ENCODE data around the gene RAPGEF4. TPM values are rescaled to one million over a fixed set of nuclear protein-coding genes. Genes with fewer than 3 reads are reported as not detected.
A peak's percentile ranks its signal among the peaks of the same experiment; 100 is the strongest.

Gene RAPGEF4
- polyA plus RNA-seq, 3 donors from 2014 or later = not detected

DNA sequence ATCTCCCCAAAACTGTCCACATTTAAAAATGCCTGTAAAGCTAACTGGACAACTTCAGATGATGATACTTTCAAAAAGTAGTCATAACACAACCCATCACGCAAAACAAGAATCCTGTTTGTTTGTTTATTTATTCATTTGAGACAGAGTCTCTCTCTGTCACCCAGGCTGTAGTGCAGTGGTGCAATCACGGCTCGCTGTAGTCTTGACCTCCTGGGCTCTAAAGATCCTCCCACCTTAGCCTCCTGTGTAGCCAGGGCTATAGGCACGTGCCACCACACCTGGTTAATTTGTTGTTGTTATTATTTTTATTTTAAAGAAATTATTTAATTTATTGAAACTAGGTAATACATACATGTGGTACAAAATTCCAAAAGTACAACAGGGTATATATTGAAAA, 94.8 kb downstream of the RAPGEF4 start:
- no peaks in the 10 kb centered on the region for H3K9me3 Mint-ChIP-seq
- H3K4me1 Mint-ChIP-seq = no peaks in the 10 kb centered on the region
- H3K27me3 Mint-ChIP-seq (ENCODE audit: low read depth in 3 of 3) = peaks cover 0 to 6% (median 2%) of the 10 kb centered on the region in 3 donors
- no peak overlapping the region for H3K4me3 Mint-ChIP-seq
- no peaks in the 10 kb centered on the region for H3K36me3 Mint-ChIP-seq
- H3K27ac Mint-ChIP-seq = no peak overlapping the region
- no peak for DNase-seq

DNA sequence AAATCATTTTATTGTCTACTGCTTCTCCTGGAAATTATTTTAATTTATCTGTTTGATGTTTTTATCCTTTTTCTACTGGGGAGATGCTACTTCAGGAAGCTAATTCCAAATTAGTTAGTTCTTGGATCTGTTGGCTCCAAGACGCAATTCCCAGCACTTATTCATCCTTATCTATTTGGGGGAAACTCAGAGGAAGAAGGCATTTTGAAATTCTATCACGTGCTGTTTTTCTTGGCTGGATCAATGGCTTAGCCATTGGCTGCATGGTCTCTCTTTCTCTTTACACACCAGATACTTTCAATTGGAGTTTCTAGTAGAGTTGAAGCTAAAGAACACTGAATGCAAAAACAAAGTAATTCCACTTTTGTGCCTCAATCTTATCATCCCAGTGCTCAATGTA, 98.3 kb downstream of the RAPGEF4 start:
- DNase-seq = no peak
- H3K4me3 Mint-ChIP-seq = no peak overlapping the region
- no peaks in the 10 kb centered on the region for H3K4me1 Mint-ChIP-seq
- H3K9me3 Mint-ChIP-seq = peaks cover 0 to 3% (median 0%) of the 10 kb centered on the region in 6 donors
- no peak overlapping the region for H3K27ac Mint-ChIP-seq
- no peaks in the 10 kb centered on the region for H3K36me3 Mint-ChIP-seq
- peaks cover 2 to 6% (median 2%) of the 10 kb centered on the region in 3 donors for H3K27me3 Mint-ChIP-seq (ENCODE audit: low read depth in 3 of 3)

DNA sequence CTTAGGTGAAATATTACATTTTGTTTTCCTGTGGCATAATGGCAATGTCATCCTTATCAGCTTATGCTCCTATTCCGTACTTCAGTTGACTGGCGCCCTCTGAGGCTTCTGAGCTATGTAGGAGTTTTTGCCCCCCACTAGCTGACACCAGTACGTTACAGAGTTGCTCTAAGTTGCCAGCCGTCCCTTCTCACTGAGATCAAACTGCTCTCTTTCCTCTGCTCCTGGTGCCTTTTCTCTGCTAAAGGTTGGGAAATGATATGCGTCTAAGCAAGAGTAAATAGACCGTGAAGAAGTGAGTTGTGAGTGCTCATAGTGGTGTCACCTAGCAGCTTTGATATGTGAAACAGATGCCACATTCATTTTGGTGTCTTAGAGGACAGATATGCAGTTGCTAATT, 99.2 kb downstream of the RAPGEF4 start:
- Mint-ChIP-seq H3K4me1 (no peaks in the 10 kb centered on the region), H3K9me3 (peaks cover 0 to 3% (median 0%) of the 10 kb centered on the region in 6 donors), H3K27ac (no peak overlapping the region), H3K27me3 (ENCODE audit: low read depth in 3 of 3) (peaks cover 2 to 10% (median 2%) of the 10 kb centered on the region in 3 donors), H3K36me3 (no peaks in the 10 kb centered on the region), H3K4me3 (no peak overlapping the region)
- no peak for DNase-seq

- peaks cover 2 to 12% (median 2%) of the 10 kb centered on the region in 3 donors for H3K27me3 Mint-ChIP-seq (ENCODE audit: low read depth in 3 of 3)
- H3K9me3 Mint-ChIP-seq = peaks cover 0 to 3% (median 0%) of the 10 kb centered on the region in 6 donors
- H3K4me3 Mint-ChIP-seq = no peak overlapping the region
- H3K27ac Mint-ChIP-seq = no peak overlapping the region
- no peaks in the 10 kb centered on the region for H3K36me3 Mint-ChIP-seq
- no peaks in the 10 kb centered on the region for H3K4me1 Mint-ChIP-seq
- DNase-seq = peak in 1 of 3 donors; percentile 0
These were observed 100.7 kb downstream of the RAPGEF4 start for GRCh38 chr2:172836347-172836821.

DNA sequence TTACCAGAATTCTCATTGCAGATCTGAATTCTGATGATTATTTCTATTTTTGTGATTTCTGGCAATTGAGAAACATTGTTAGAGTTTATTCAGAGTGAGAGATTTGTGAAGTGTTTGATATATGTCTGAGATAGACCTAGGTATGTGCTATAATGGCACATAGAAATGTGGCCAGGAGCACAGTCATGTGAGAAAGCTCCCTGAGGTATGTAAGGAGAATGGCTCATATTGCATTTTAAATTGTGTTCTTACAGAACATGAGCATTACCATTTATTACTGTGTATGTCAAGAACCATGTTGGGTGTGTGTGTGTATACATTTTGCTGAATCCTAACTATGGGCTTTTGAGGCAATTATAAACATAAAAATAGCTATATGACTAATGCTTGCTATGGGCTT, 101.2 kb downstream of the RAPGEF4 start:
- Mint-ChIP-seq H3K4me1 (no peaks in the 10 kb centered on the region), H3K36me3 (no peaks in the 10 kb centered on the region), H3K27me3 (ENCODE audit: low read depth in 3 of 3) (peaks cover 2 to 12% (median 2%) of the 10 kb centered on the region in 3 donors), H3K4me3 (no peak overlapping the region), H3K27ac (no peak overlapping the region), H3K9me3 (peaks cover 0 to 3% (median 0%) of the 10 kb centered on the region in 6 donors)
- DNase-seq = no peak

DNA sequence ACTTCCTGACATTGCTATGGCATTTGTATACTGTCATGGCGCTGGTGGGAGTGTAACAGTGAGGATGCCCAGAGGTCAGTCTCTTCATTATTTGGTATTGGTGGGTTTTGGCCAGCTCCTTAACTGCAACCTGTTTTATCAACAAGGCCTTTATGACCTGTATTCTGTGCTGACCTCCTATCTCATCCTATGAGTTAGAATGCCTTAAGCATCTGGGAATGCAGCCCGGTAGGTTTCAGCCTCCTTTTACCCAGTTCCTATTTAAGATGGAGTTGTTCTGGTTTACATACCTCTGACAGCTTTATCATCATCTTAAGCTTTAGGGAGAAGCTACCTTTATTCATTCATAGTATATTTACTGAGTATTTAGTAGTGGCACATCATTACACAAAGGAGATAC, 103.8 kb downstream of the RAPGEF4 start:
- Mint-ChIP-seq H3K27ac (no peak overlapping the region), H3K4me1 (no peaks in the 10 kb centered on the region)

GRCh38 chr2:172842511-172843265, 107.0 kb downstream of the RAPGEF4 start:
- H3K4me3 Mint-ChIP-seq = no peak overlapping the region
- no peaks in the 10 kb centered on the region for H3K9me3 Mint-ChIP-seq
- H3K36me3 Mint-ChIP-seq = no peaks in the 10 kb centered on the region
- DNase-seq = no peak
- H3K4me1 Mint-ChIP-seq = no peaks in the 10 kb centered on the region
- peaks cover 0 to 11% (median 4%) of the 10 kb centered on the region in 3 donors for H3K27me3 Mint-ChIP-seq (ENCODE audit: low read depth in 3 of 3)
- no peak overlapping the region for H3K27ac Mint-ChIP-seq

More for the DNA sequence above, 103.8 kb downstream of the RAPGEF4 start:
- Mint-ChIP-seq H3K36me3 (no peaks in the 10 kb centered on the region), H3K27me3 (ENCODE audit: low read depth in 3 of 3) (peaks cover 2 to 16% (median 6%) of the 10 kb centered on the region in 3 donors), H3K9me3 (peaks cover 0 to 3% (median 0%) of the 10 kb centered on the region in 6 donors), H3K4me3 (no peak overlapping the region)
- DNase-seq = no peak

DNA sequence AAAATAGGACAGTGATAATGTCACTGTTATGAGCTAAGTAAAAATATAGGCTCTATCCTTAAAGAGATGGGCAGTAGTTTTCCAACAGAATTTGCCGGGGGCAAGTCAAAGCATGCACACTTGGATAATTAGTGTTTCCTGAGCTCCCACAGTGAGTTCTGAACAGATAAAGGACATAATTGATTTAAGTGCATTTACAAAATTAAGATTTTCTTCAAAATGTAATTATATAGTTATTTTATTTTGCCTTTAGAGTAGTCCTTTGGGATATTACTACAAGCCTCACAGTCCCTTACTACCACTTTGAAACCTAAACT, 107.6 kb downstream of the RAPGEF4 start:
- H3K4me3 Mint-ChIP-seq = no peak overlapping the region
- peaks cover 0 to 11% (median 4%) of the 10 kb centered on the region in 3 donors for H3K27me3 Mint-ChIP-seq (ENCODE audit: low read depth in 3 of 3)
- no peak for DNase-seq
- no peaks in the 10 kb centered on the region for H3K9me3 Mint-ChIP-seq
- H3K27ac Mint-ChIP-seq = no peak overlapping the region
- H3K36me3 Mint-ChIP-seq = no peaks in the 10 kb centered on the region
- no peaks in the 10 kb centered on the region for H3K4me1 Mint-ChIP-seq

DNA sequence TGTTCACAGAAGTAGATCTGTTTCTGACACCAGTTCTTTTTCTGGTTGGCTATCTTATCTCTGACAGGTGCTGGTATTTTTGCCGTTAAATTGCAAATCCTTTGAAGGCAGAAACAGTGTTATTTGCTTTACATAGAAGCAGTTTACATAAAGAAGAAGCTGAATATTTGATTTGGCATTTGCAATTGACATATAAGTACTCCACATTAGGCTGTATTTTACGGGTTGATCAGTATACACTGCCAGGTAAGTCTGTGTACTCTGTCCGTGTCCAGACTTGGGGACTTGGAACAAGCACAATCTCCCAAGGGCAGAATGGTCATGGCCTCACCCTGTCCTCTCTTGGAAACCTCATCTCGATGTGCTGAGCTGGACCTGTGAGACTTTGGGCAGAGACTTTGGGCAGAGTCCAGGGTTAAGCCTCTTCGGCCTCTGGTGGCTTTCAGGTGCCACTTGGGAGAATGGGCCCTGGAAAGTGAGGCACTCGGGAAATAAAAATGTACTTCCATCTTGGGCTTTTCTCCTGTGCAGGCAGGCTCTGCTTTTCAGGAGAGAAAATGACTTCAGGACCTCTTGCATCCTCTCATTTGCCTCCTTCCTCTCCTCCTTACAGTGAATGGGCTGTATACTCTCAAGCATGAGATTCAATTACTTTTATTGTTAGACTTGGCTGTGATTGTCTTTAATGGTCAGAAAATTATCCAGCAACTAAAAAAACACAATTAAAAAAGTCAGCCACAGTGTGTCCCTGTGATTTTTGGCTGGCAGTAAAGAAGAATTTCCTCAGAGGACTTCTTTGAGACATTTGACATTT, 108.5 kb downstream of the RAPGEF4 start:
- no peaks in the 10 kb centered on the region for H3K4me1 Mint-ChIP-seq

GRCh38 chr2:172845028-172845630, 109.5 kb downstream of the RAPGEF4 start:
- H3K27ac Mint-ChIP-seq = no peak overlapping the region
- H3K4me3 Mint-ChIP-seq = no peak overlapping the region
- H3K4me1 Mint-ChIP-seq = no peaks in the 10 kb centered on the region

More for the DNA sequence above, 108.5 kb downstream of the RAPGEF4 start:
- Mint-ChIP-seq H3K36me3 (no peaks in the 10 kb centered on the region), H3K27ac (no peak overlapping the region), H3K27me3 (ENCODE audit: low read depth in 3 of 3) (peaks cover 0 to 11% (median 4%) of the 10 kb centered on the region in 3 donors), H3K4me3 (no peak overlapping the region), H3K9me3 (no peaks in the 10 kb centered on the region)
- no peak for DNase-seq

DNA sequence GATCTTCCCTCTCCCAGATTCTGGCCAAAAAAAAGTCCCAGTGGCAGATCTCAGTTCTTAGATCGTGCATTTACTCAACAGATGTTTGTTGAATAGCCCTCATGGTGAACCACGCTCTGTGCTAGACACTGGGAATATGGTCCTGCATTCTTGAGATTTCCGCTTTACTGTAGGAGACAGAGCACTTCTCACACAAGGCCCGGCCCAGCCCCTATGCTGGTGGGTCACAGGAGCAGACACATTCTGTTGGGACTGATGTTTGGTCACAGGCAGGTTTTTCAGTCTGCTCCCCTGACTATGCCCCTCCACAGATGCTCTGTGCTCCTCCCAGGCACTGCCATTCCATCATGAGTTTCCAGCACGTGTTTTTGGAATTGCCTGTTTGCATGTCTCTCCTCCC, 110.9 kb downstream of the RAPGEF4 start:
- Mint-ChIP-seq H3K4me1 (no peaks in the 10 kb centered on the region), H3K27ac (no peak overlapping the region), H3K27me3 (ENCODE audit: low read depth in 3 of 3) (peaks cover 0 to 11% (median 4%) of the 10 kb centered on the region in 3 donors), H3K9me3 (peaks cover 0 to 5% (median 0%) of the 10 kb centered on the region in 6 donors), H3K4me3 (no peak overlapping the region), H3K36me3 (no peaks in the 10 kb centered on the region)
- no peak for DNase-seq

More at GRCh38 chr2:172845028-172845630, 109.5 kb downstream of the RAPGEF4 start:
- no peaks in the 10 kb centered on the region for H3K9me3 Mint-ChIP-seq
- peaks cover 0 to 4% (median 4%) of the 10 kb centered on the region in 3 donors for H3K27me3 Mint-ChIP-seq (ENCODE audit: low read depth in 3 of 3)
- DNase-seq = no peak
- no peaks in the 10 kb centered on the region for H3K36me3 Mint-ChIP-seq

- H3K4me3 Mint-ChIP-seq = no peak overlapping the region
- H3K4me1 Mint-ChIP-seq = no peaks in the 10 kb centered on the region
- no peak overlapping the region for H3K27ac Mint-ChIP-seq
- peaks cover 0 to 6% (median 0%) of the 10 kb centered on the region in 6 donors for H3K9me3 Mint-ChIP-seq
- no peak for DNase-seq
- no peaks in the 10 kb centered on the region for H3K36me3 Mint-ChIP-seq
- peaks cover 0 to 11% (median 4%) of the 10 kb centered on the region in 3 donors for H3K27me3 Mint-ChIP-seq (ENCODE audit: low read depth in 3 of 3)
These were observed 111.5 kb downstream of the RAPGEF4 start for GRCh38 chr2:172847188-172847587.

- Mint-ChIP-seq H3K27ac (no peak overlapping the region), H3K4me1 (no peaks in the 10 kb centered on the region), H3K36me3 (no peaks in the 10 kb centered on the region), H3K9me3 (peaks cover 0 to 6% (median 0%) of the 10 kb centered on the region in 6 donors), H3K27me3 (ENCODE audit: low read depth in 3 of 3) (peaks cover 0 to 11% (median 0%) of the 10 kb centered on the region in 3 donors), H3K4me3 (no peak overlapping the region)
- no peak for DNase-seq
These were observed 112.9 kb downstream of the RAPGEF4 start for GRCh38 chr2:172848519-172848918.

Data from immature natural killer cell (primary cell).